OCI-M2 (cell line): ENCODE measurements around the gene GMPR2.

ENCODE experiments used
- DNase-seq: peaks from one replicate; lab custom pipeline; 2025; ENCODE audit not compliant: unreplicated experiment; lab: John Stamatoyannopoulos, UW

GMPR2 gene

GRCh38 chr14:24283796-24284460 is 51.2 kb downstream of the GMPR2 start:
- no peak for DNase-seq

DNA sequence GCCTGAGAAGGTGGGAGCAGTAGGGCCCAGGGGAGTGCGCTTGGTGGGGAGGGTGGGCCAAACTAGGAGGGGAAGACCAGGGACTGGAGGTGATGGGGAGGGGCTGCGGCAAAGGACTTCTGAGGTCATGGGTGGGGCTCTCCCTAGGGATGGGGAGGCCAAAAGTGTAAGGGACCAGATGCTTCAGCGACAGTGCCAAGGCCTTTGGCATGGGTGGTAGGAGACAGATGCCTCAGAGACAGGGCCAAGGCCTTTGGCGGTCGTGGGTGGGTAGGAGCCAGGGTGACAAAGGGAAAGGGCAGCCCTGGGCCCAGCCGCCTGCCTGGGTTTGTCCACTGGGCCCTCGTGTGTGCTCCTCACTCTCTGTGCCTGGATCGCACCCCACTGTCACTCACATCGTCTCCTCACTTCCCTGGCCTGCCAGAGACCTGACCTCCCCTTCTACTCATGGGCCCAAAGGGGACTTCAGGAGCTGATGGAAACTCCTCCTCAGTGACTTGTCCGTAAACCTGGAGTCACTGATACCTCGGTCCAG is 51.8 kb downstream of the GMPR2 start:
- DNase-seq: no peak

DNA sequence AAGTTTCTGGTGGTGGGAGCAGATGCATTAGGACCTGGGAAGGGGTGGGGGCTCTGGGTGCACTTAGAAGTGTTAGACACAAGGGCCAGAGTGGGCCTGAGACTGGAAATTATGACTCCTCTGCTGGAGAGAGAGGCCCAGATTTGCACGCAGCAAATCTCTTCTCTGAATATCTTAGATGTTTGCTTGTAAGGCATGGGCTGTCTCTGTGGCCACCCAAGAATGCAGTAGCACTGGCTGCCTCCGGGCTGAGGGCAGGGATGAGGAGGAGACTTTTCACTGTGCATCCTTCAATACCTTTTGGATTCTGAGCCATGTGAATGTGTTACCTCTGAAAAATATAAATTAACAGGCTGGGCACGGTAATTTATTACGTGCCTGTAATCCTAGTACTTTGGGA is 52.6 kb downstream of the GMPR2 start:
- no peak for DNase-seq

- no peak for DNase-seq
These were observed 54.3 kb downstream of the GMPR2 start for GRCh38 chr14:24286996-24287395.
